GM12875 (cell line): ENCODE measurements around the gene IQCB1.
A peak's percentile ranks its signal among the peaks of the same experiment; 100 is the strongest.
"Not testable (repeated sequence)": the region's sequence is repeated elsewhere in the genome, so short reads cannot be mapped to it uniquely, and the experiment has no call there.

Experiments
- H3K4me3 ChIP-seq: one replicate; pipeline ENCODE4 v1.5.1; 2011; ENCODE audit warnings: low read depth, low read length, control low read depth
- TF ChIP-seq, protein P1 (sequence below): IDR thresholded peaks from 2 replicates; pipeline ENCODE4 v1.5.1; 2011; ENCODE audit warnings: low read depth, mild to moderate bottlenecking, control low read depth, inconsistent platforms, low read length, moderate library complexity, borderline replicate concordance; ENCODE audit not compliant: insufficient read depth

Gene IQCB1

DNA sequence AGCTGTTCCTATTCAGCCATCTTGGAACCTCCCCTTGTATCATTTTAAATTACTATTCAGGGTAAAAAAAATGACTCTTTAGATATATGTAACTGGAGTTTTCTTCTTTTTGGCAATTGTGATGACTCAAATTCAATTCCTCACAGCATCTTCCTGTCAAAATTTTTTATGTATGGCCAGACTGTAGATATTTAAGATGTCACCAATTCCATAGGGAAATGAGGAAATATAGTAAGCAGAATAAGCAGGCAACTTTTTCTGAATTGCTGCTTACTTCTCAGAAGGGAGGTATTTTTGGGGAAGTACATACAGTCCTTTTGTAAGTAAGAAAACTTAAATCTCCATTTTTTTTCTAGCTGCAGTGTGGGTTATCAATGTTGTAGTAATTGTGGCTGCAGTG, 28.9 kb upstream of the IQCB1 start:
- no peak overlapping the region for H3K4me3 ChIP-seq
- TF ChIP-seq, protein P1, sequence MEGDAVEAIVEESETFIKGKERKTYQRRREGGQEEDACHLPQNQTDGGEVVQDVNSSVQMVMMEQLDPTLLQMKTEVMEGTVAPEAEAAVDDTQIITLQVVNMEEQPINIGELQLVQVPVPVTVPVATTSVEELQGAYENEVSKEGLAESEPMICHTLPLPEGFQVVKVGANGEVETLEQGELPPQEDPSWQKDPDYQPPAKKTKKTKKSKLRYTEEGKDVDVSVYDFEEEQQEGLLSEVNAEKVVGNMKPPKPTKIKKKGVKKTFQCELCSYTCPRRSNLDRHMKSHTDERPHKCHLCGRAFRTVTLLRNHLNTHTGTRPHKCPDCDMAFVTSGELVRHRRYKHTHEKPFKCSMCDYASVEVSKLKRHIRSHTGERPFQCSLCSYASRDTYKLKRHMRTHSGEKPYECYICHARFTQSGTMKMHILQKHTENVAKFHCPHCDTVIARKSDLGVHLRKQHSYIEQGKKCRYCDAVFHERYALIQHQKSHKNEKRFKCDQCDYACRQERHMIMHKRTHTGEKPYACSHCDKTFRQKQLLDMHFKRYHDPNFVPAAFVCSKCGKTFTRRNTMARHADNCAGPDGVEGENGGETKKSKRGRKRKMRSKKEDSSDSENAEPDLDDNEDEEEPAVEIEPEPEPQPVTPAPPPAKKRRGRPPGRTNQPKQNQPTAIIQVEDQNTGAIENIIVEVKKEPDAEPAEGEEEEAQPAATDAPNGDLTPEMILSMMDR: no peak

DNA sequence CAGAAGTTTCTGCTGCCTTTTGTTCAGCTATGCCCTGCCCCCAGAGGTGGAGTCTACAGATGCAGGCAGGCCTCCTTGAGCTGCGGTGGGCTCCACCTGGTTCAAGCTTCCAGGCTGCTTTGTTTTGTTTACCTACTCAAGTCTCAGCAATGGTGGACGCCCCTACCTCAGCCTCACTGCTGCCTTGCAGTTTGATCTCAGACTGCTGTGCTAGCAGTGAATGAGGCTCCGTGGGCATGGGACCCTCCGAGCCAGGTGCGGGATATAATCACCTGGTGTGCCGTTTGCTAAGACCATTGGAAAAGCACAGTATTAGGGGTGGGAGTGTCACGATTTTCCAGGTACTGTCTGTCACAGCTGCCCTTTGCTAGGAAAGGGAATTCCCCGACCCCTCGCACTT, 28.4 kb upstream of the IQCB1 start:
- H3K4me3 ChIP-seq: not testable (repeated sequence)

DNA sequence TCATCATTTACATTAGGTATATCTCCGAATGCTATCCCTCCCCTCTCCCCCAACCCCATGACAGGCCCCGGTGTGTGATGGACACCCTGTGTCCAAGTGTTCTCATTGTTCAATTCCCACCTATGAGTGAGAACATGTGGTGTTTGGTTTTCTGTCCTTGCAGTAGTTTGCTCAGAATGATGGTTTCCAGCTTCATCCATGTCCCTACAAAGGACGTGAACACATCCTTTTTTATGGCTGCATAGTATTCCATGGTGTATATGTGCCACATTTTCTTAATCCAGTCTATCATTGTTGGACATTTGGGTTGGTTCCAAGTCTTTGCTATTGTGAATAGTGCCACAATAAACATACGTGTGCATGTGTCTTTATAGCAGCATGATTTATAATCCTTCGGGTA, 22.9 kb upstream of the IQCB1 start:
- H3K4me3 ChIP-seq: not testable (repeated sequence)

DNA sequence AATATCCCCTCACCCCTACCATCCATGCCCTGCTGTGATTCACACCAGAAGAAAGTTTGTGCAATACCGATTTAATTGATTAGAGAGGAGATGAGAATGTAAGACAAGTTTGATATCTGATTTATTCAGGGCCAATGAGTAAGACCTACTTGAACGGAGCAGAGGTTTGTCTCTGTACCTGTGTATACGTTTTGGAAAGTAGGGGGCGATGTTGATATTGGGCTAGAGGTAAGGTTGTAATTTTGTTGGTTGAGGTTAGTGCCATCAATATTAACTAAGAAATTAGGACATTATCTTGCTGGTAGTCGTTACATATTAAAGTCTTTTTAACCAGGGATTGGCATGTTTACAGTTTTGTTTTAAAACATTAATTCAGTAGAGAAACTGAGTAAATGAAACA, 20.7 kb upstream of the IQCB1 start:
- TF ChIP-seq, protein P1: peak; percentile 26; the same call in 1 of the 2 replicates
- H3K4me3 ChIP-seq: no peak overlapping the region

DNA sequence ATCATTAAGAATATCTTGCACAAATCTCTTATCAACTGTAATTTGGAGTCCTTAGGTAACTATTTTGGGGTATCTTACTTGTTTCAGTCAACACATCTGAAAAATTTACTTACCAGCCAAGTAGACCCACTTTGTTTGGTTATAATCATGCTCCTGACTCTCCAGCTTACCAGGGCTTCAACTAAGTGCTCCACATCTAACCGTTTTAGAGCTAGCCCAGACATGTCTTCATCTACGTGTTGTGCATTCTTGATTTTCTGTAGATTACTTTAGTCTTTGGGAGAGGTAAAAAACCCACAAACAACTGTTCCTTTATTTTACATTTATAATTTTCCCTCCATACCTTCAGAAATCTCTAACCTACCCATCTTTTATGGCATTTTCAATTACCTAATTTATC, 17.4 kb upstream of the IQCB1 start:
- TF ChIP-seq, protein P1: no peak
- no peak overlapping the region for H3K4me3 ChIP-seq

DNA sequence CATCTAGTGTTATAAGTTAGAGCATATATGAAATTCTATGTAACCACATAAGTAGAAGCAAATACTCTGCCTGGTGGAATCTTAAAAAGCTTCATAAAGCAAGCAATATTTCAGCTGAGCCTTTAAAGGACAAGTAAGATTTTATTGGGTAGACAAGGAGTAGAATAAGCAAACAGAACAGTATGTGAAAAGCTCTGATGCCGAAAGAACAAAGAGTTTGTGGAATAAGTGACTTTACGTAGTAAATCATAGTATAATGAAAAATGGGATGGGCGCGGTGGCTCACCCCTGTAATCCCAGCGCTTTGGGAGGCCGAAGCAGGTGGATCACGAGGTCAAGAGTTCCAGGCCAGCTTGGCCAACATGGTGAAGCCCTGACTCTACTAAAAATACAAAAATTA, 10.0 kb upstream of the IQCB1 start:
- no peak overlapping the region for H3K4me3 ChIP-seq
- TF ChIP-seq, protein P1: no peak

DNA sequence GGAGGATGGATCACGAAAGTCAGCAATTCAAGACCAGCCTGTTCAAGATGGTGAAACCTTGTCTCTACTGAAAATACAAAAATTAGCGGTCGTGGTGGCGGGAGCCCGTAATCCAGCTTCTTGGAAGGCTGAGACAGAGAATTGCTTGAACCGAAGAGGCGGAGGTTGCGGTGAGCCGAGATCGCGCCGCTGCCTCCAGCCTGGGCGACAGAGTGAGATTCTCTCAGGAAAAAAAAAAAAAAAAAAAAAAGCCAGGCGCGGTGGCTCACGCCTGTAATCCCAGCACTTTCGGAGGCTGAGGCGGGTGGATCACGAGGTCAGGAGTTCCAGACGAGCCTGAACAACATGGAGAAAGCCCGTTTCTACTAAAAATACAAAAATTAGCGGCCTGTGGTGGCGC, 5.1 kb upstream of the IQCB1 start:
- no peak overlapping the region for H3K4me3 ChIP-seq
- TF ChIP-seq, protein P1: no peak

DNA sequence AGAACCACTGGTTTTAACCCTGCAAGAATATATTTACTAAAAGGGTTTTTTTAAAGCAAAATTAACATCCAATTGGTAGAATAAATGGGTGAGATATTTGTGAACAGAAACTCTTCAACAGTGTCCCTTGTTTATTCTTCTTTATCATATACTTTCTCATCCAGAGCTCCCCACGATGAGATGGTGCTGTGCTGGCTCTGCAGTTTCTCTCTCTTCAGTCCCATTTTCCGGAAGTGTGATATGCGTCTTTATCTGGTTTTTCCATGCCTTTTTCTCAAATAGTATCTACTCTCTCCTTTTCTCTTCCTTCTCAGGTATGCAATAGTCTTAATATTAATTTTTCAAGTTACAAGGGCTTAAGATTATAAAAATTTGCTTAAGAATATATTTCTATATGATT, 1.6 kb upstream of the IQCB1 start:
- H3K4me3 ChIP-seq: peak overlapping the region; percentile 28
- TF ChIP-seq, protein P1: no peak

DNA sequence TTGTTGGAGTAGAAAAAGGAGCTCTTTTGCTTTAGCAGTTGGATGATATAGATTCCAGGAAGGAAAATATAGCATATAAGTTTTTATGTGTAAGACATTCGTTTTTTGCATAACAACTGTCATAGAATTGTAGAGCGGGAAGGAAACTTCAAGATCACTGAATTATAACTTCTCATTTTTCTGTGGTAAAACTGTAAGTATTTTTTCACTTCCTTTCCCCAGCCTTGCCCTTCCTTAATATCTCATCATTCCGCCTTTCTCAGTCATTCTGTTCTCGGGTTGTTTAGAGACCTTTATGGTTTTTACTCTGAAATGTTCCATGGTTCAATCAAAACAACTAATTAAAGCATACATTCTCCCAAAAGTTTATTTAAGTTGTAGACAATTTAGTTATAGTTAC, 1.2 kb upstream of the IQCB1 start:
- TF ChIP-seq, protein P1: no peak
- peak overlapping the region; percentile 73 for H3K4me3 ChIP-seq
